Esophagus muscularis mucosa (tissue), 3 donors: ENCODE results near the gene ADRB2.

ENCODE experiments used
- CTCF ChIP-seq, 3 experiments: fragments of 200-600 bp in 2 of 3; fragments of 450-650 bp in 1 of 3; sonication (generic) in 2 of 3; IDR thresholded peaks; one replicate each; pipeline ENCODE4 v1.5.1; 2017 to 2019; ENCODE audit warnings: antibody characterized with exemption in 3 of 3, mild to moderate bottlenecking in 2 of 3, moderate library complexity in 1 of 3
- EP300 ChIP-seq: sonication (generic); formaldehyde crosslinking; IDR thresholded peaks from one replicate; pipeline ENCODE4 v1.6.1; 2017; ENCODE audit warnings: antibody characterized with exemption

- no peak for TF ChIP-seq CTCF (IDR thresholded peaks at IDR 0.05)
- no peak for TF ChIP-seq EP300
Observed at GRCh38 chr5:148857474-148857873, 31.1 kb downstream of the ADRB2 start.
